Endodermal cell (in vitro differentiated cells): Measurements from ENCODE around the gene TANGO2. TPM values are rescaled to one million over a fixed set of nuclear protein-coding genes. Genes with fewer than 3 reads are reported as not detected.
A peak's percentile ranks its signal among the peaks of the same experiment; 100 is the strongest.

Experiments
- DNase-seq: peaks from one replicate; pipeline ENCODE4 v3.0.0-alpha.2; 2017
- H3K27ac ChIP-seq: 2 replicates; pipeline ENCODE4 v1.5.1; 2013; ENCODE audit warnings: mild to moderate bottlenecking, low read depth, low read length, moderate library complexity
- H3K27me3 ChIP-seq: 2 replicates; pipeline ENCODE4 v1.6.1; 2013; ENCODE audit warnings: mild to moderate bottlenecking, low read length, moderate library complexity; ENCODE audit not compliant: insufficient read depth, control insufficient read depth, poor library complexity, severe bottlenecking
- H3K36me3 ChIP-seq: 2 replicates; pipeline ENCODE4 v1.7.0; 2013; ENCODE audit warnings: mild to moderate bottlenecking, low read length, moderate library complexity; ENCODE audit not compliant: control insufficient read depth, insufficient read depth
- H3K4me1 ChIP-seq: one replicate; pipeline ENCODE4 v1.7.0; 2013; ENCODE audit warnings: low read length; ENCODE audit not compliant: control insufficient read depth, insufficient read depth
- H3K4me3 ChIP-seq: 2 replicates; pipeline ENCODE4 v1.5.1; 2013; ENCODE audit warnings: mild to moderate bottlenecking, low read length, moderate library complexity
- H3K9ac ChIP-seq: 2 replicates; pipeline ENCODE4 v1.6.1; 2013; ENCODE audit warnings: mild to moderate bottlenecking, low read length, moderate library complexity; ENCODE audit not compliant: poor library complexity, severe bottlenecking; ENCODE audit errors: extremely low read depth
- H3K9me3 ChIP-seq: 2 replicates; pipeline ENCODE4 v1.6.1; 2013; ENCODE audit warnings: mild to moderate bottlenecking, low read length, moderate library complexity; ENCODE audit not compliant: control insufficient read depth
- H3K27ac Mint-ChIP-seq: 2 replicates; pipeline ENCODE4 v1.8.0; 2020; ENCODE audit warnings: mixed read lengths
- H3K27me3 Mint-ChIP-seq: 2 replicates; pipeline ENCODE4 v1.8.0; 2021; ENCODE audit warnings: mild to moderate bottlenecking, mixed read lengths; ENCODE audit not compliant: insufficient read depth
- H3K36me3 Mint-ChIP-seq: 2 replicates; pipeline ENCODE4 v1.8.0; 2020; ENCODE audit warnings: low read depth, mixed read lengths
- H3K4me1 Mint-ChIP-seq: 2 replicates; pipeline ENCODE4 v1.8.0; 2020; ENCODE audit warnings: mixed read lengths
- H3K4me3 Mint-ChIP-seq: 2 replicates; pipeline ENCODE4 v1.8.0; 2020; ENCODE audit warnings: mild to moderate bottlenecking, moderate library complexity, mixed read lengths
- H3K9me3 Mint-ChIP-seq: 2 replicates; pipeline ENCODE4 v1.8.0; 2020; ENCODE audit warnings: mild to moderate bottlenecking, mixed read lengths
- CTCF ChIP-seq: fragments of 200-600 bp; sonication (generic); conservative IDR thresholded peaks from 2 replicates; pipeline ENCODE4 v1.5.0; 2021; ENCODE audit warnings: antibody characterized with exemption, mild to moderate bottlenecking
- WGBS, 2 experiments: methylation state at CpG; one replicate each; pipeline versions ENCODE4 v1.1.5 to v1.1.7; 2013; ENCODE audit warnings: missing lambda C conversion rate in 2 of 2, mixed read lengths in 1 of 2; ENCODE audit not compliant: insufficient coverage in 1 of 2, insufficient read length in 1 of 2; 5-methylcytosine and 5-hydroxymethylcytosine counted together
- total RNA-seq, 2 donors: library from RNA; stranded (reverse); fragmentation: NEBNext Ultra II Directional in 1 of 2; extraction: Animal tissue kit (Norgen Biotek cat#: 25700) in 1 of 2; gene quantifications; 2 replicates in 1 of 2; 3 replicates in 1 of 2; pipeline ENCODE4 v1.2.1, GENCODE V29; 2021

The TANGO2 gene
- total RNA-seq, 2 donors from 2014 or later: 19.9 to 21.8 TPM

GRCh38 chr22:20105456-20106204, 84.7 kb downstream of the TANGO2 start:
- no peaks in the 10 kb centered on the region for H3K27me3 Mint-ChIP-seq
- H3K36me3 ChIP-seq: peaks cover 82% of the 10 kb centered on the region
- DNase-seq: no peak
- H3K4me3 ChIP-seq: no peak overlapping the region
- no peak overlapping the region for H3K4me3 Mint-ChIP-seq
- no peaks in the 10 kb centered on the region for H3K4me1 Mint-ChIP-seq
- peak overlapping the region; percentile 44 for H3K27ac ChIP-seq
- no peak overlapping the region for H3K27ac Mint-ChIP-seq
- no peaks in the 10 kb centered on the region for H3K9me3 Mint-ChIP-seq
- H3K9ac ChIP-seq: no peak overlapping the region
- H3K27me3 ChIP-seq: no peaks in the 10 kb centered on the region
- no peaks in the 10 kb centered on the region for H3K9me3 ChIP-seq
- no peaks in the 10 kb centered on the region for H3K4me1 ChIP-seq
- WGBS, 2 experiments: 96 to 100% methylated on average over 7 of the region's 7 CpGs
- peaks cover 63% of the 10 kb centered on the region for H3K36me3 Mint-ChIP-seq
- no peak for TF ChIP-seq CTCF

- no peak overlapping the region for H3K27ac Mint-ChIP-seq
- H3K4me3 Mint-ChIP-seq: no peak overlapping the region
- no peak overlapping the region for H3K9ac ChIP-seq
- no peak for TF ChIP-seq CTCF
- H3K4me1 ChIP-seq: no peaks in the 10 kb centered on the region
- H3K4me3 ChIP-seq: no peak overlapping the region
- H3K36me3 Mint-ChIP-seq: peaks cover 61% of the 10 kb centered on the region
- 94 to 96% methylated on average over 17 to 20 of the region's 20 CpGs for whole genome bisulfite sequencing, 2 experiments
- no peaks in the 10 kb centered on the region for H3K4me1 Mint-ChIP-seq
- H3K27ac ChIP-seq: peak overlapping the region; percentile 44
- H3K27me3 Mint-ChIP-seq: no peaks in the 10 kb centered on the region
- no peaks in the 10 kb centered on the region for H3K9me3 ChIP-seq
- DNase-seq: no peak
- peaks cover 80% of the 10 kb centered on the region for H3K36me3 ChIP-seq
- H3K9me3 Mint-ChIP-seq: no peaks in the 10 kb centered on the region
- H3K27me3 ChIP-seq: no peaks in the 10 kb centered on the region
Observed at GRCh38 chr22:20106205-20106848, 85.4 kb downstream of the TANGO2 start.

GRCh38 chr22:20106849-20107237, 85.9 kb downstream of the TANGO2 start:
- Histone ChIP-seq H3K4me1 (no peaks in the 10 kb centered on the region), H3K27me3 (no peaks in the 10 kb centered on the region), H3K27ac (no peak overlapping the region), H3K36me3 (peaks cover 76% of the 10 kb centered on the region), H3K9me3 (no peaks in the 10 kb centered on the region), H3K4me3 (no peak overlapping the region), H3K9ac (no peak overlapping the region)
- no peak overlapping the region for H3K27ac Mint-ChIP-seq
- H3K27me3 Mint-ChIP-seq: no peaks in the 10 kb centered on the region
- peaks cover 60% of the 10 kb centered on the region for H3K36me3 Mint-ChIP-seq
- no peak overlapping the region for H3K4me3 Mint-ChIP-seq
- H3K4me1 Mint-ChIP-seq: no peaks in the 10 kb centered on the region
- no peaks in the 10 kb centered on the region for H3K9me3 Mint-ChIP-seq
- no peak for TF ChIP-seq CTCF
- WGBS, 2 experiments: 94 to 97% methylated on average over 10 of the region's 10 CpGs
- no peak for DNase-seq
